Stimulated activated CD8-positive, alpha-beta memory T cell treated with anti-CD3 and anti-CD28 coated beads, Interleukin-15, amount 100 ng/mL, for 1 hour (primary cell): ENCODE measurements around the gene CRYBG1.

Experiments
- DNase-seq: peaks from one replicate; pipeline ENCODE4 v3.0.0-alpha.2; 2020; ENCODE audit warnings: low read depth

CRYBG1 gene, protein sequence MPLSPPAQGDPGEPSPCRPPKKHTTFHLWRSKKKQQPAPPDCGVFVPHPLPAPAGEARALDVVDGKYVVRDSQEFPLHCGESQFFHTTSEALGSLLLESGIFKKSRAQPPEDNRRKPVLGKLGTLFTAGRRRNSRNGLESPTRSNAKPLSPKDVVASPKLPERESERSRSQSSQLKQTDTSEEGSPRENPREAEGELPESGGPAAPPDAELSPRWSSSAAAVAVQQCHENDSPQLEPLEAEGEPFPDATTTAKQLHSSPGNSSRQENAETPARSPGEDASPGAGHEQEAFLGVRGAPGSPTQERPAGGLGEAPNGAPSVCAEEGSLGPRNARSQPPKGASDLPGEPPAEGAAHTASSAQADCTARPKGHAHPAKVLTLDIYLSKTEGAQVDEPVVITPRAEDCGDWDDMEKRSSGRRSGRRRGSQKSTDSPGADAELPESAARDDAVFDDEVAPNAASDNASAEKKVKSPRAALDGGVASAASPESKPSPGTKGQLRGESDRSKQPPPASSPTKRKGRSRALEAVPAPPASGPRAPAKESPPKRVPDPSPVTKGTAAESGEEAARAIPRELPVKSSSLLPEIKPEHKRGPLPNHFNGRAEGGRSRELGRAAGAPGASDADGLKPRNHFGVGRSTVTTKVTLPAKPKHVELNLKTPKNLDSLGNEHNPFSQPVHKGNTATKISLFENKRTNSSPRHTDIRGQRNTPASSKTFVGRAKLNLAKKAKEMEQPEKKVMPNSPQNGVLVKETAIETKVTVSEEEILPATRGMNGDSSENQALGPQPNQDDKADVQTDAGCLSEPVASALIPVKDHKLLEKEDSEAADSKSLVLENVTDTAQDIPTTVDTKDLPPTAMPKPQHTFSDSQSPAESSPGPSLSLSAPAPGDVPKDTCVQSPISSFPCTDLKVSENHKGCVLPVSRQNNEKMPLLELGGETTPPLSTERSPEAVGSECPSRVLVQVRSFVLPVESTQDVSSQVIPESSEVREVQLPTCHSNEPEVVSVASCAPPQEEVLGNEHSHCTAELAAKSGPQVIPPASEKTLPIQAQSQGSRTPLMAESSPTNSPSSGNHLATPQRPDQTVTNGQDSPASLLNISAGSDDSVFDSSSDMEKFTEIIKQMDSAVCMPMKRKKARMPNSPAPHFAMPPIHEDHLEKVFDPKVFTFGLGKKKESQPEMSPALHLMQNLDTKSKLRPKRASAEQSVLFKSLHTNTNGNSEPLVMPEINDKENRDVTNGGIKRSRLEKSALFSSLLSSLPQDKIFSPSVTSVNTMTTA (N-terminal part only)

DNA sequence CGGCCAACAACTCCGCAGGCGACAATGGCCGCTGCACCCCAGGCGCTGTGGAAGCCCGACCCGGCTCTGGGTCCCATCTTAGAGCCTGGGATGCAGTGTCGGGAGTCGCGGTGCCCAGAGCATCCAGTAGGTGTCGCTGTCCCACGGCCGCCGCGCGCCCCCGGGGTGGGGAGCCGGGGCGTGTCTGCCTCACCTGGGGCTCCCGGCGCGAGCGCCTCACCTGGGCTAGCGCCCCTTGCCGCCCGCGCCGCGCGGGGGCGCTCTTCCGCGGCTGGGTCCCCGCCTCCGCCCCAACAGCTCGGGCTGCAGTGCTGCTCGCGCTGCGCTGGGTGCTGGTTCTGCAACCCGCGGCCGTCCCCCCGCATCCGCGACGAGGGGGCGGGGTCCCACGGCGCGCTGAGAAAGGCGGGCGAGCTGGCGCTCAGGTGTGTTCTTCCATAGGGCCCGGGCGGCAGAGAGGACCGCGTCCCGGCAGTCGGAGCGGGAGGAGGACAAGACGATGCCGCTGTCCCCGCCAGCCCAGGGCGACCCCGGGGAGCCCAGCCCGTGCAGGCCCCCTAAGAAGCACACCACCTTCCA, at the start of gene CRYBG1:
CRYBG1 (plus strand) TSS at position 308 of the 579 bp plus-strand sequence; CDS start at position 500, 192 bp downstream.
- peak; percentile 29 for DNase-seq

DNA sequence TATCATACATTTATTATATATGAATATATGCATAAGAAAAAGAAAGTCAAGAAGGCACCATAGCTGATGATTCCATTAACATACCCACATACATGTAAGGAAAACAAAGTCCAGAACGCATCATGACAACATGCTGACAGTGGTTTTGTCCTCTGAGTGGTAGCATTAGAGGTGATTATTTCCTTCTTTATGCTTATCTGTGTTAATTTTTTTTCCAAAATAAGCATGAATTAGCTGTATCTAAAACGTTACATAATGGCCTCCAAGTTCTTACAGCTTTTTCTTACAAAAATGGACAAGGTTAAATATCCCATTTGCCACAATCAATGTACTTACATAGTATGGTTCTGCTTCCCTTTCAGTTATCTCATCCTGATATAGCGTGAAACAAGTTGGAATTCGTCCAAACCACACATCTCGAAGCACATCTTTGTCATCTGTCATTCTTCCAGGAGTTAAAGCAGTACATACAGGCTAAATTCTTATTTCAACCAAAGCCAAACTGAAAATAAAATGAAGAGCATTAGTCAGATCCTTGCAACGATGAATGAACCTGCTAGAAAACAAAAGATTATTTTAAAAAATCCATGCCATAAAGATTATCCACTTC, 44.6 kb upstream of the CRYBG1 start:
- no peak for DNase-seq

- DNase-seq = no peak
Observed at GRCh38 chr6:106316375-106316766, 44.1 kb upstream of the CRYBG1 start.

- DNase-seq = no peak
Observed at GRCh38 chr6:106318061-106318460, 42.5 kb upstream of the CRYBG1 start.

DNA sequence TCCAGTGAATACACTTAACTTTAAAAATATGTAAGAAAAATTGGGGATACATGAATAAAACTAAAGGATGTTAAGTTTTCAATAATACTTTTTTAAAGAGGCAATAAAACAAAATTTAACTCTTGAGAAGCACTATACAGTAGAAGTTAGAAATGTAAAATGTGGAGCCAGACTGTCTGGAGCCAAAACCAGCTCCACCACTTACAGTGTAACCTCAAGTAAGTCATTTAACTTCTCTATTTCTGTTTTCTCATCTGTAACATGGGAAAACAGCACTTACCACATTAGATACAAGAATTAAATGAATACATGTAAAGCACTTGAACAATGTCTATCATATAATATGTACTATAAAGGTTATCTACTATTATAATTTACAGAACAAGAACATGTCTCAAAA, 41.7 kb upstream of the CRYBG1 start:
- DNase-seq = no peak

DNA sequence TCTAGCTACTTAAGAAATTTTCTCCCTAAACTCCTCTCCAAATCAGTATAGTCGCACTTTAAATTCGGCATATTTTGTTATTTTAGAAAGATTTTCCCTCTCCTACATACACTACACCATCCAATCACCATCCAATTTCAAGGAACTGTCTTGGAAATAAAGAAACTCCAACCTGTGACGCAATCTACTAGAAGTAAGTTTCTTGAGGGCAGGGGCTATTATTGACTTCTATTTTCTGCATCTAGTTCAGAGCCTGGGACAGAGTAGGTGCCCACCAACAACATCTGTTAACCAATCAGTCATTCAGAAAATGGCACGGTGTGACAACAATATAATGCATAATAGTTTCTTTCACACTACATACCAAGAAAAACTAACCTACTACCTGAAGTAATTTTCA, 38.6 kb upstream of the CRYBG1 start:
- no peak for DNase-seq

GRCh38 chr6:106324726-106325335, 35.7 kb upstream of the CRYBG1 start:
- no peak for DNase-seq

DNA sequence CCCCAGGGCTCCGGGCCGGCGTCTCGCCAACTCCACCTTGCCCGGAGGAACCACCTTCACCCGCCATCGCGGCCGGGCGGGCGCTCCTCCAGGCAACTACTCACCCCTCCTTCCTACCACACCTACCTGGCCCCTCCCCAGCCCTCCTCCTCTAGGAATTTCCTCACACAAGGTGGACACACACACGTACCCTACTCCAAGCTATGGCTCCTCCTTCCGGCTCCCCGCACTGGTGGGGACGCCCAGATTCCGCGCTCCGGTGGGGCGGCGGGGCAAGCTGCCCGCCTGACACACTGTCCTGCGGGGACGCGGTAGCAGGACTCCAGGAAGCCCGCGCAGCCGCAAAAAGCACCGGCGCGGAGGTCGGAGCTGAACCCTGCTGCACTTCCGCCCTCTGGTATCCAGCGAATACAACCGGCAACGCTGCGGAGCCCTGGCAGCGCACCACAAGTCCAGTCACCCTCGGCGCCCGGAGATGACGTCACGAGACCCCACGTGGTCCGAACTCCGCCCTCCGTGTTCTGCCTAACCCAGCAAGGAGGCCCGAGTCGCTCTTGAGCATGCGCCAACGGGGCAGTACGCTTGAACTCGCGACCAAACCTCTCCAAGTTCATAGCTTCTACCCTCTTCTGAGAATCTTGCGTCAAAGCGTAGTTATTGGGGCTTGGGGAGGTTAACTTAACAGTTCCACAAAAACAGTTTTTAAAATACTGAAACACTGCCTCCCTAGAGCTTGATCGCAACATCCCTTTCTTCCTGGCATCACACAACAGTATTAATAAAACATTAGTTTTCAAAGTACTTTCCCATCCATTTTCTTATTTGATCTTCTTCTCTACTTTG, 35.0 kb upstream of the CRYBG1 start, which contains the start of gene ATG5:
ATG5 (minus strand) TSS at position 425 of the 843 bp plus-strand sequence. CDS start 9,552 bp downstream, outside the sequence.
- peak; percentile 100 for DNase-seq

- peak; percentile 10 for DNase-seq
Observed at GRCh38 chr6:106334646-106335448, 25.7 kb upstream of the CRYBG1 start.

GRCh38 chr6:106339334-106340029, 21.0 kb upstream of the CRYBG1 start:
- DNase-seq = no peak

- DNase-seq = no peak
Observed at GRCh38 chr6:106347219-106347618, 13.3 kb upstream of the CRYBG1 start.

DNA sequence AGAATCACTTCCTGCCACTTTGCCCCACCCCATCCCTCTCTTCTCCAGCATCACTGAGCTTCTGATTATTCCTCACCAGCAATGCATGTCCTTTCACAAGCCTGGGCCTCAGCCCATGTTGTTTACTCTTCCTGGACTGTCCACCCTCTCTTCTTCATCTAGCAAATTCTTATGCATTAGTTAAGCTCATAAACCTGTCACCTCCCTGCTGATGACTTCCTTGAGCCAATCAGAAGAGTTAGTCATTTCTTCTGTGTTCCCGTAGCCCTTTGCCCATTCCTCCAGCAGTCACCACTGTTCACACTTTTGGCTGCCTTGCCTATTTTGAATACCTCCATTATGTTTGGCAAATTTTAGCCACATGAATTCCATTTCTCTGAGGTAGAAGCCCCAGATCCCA, 4.1 kb upstream of the CRYBG1 start:
- no peak for DNase-seq

GRCh38 chr6:106359959-106360409, 533 bp upstream of the CRYBG1 start:
- no peak for DNase-seq

GRCh38 chr6:106360989-106361430, 493 bp downstream of the CRYBG1 start:
- no peak for DNase-seq

DNA sequence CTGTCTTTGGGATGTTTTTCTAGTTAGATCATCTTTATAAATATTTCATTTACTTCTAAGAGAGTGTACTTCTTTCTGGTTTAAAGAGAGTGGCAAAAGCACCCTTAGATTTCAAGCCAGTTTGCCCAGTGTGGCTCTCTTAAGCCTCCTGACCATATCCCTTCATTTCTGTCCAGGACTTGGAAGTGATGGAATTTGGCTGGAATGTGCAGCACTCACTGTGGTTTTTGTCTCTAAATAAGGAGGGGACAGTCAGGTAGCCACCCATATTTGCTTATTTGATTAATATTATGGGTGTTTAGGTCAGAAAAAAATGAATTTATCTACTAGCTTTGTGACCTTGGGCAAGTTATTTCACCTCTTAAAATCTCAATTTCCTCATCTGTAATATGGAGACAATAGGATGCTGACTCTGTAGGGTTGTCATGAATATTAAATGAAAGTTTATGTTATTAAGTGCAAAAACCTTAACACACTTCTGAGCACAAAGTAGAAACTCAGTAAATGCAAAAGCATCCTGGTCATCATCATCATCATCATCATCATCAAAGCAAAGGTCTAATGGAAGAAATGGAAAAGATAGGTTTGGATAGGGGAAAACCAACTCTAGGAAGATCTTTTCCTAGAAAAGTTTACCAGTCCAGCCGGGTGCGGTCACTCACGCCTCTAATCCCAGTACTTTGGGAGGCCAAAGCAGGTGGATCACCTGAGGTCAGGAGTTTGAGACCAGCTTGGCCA, 3.1 kb downstream of the CRYBG1 start:
- DNase-seq = no peak

GRCh38 chr6:106369739-106370138, 9.2 kb downstream of the CRYBG1 start:
- DNase-seq = no peak

- no peak for DNase-seq
Observed at GRCh38 chr6:106370639-106371038, 10.1 kb downstream of the CRYBG1 start.
